HEK293T (cell line): Measurements from ENCODE around the gene RTRAF.

Experiments used
- ELF4 ChIP-seq: fragments of 450-650 bp; IDR thresholded peaks from 2 replicates; pipeline ENCODE4 v1.6.1; 2017; ENCODE audit warnings: antibody characterized with exemption
- FOXA1 ChIP-seq: fragments of 450-650 bp; IDR thresholded peaks from 2 replicates; pipeline ENCODE4 v1.6.1; 2016; ENCODE audit warnings: mild to moderate bottlenecking
- FOXM1 ChIP-seq: fragments of 450-650 bp; IDR thresholded peaks from 2 replicates; pipeline ENCODE4 v1.6.1; 2017; ENCODE audit warnings: mild to moderate bottlenecking, borderline replicate concordance
- HDGF ChIP-seq: fragments of 450-650 bp; IDR thresholded peaks from 2 replicates; pipeline ENCODE4 v1.6.1; 2017; ENCODE audit warnings: antibody characterized with exemption, borderline replicate concordance
- SP1 ChIP-seq: fragments of 450-650 bp; IDR thresholded peaks from 2 replicates; pipeline ENCODE4 v1.6.1; 2017
- ZNF384 ChIP-seq: fragments of 450-650 bp; IDR thresholded peaks from 2 replicates; pipeline ENCODE4 v1.6.1; 2016
- TF ChIP-seq, protein P1 (sequence below): fragments of 450-650 bp; IDR thresholded peaks from 2 replicates; pipeline ENCODE4 v1.6.1; 2016

DNA sequence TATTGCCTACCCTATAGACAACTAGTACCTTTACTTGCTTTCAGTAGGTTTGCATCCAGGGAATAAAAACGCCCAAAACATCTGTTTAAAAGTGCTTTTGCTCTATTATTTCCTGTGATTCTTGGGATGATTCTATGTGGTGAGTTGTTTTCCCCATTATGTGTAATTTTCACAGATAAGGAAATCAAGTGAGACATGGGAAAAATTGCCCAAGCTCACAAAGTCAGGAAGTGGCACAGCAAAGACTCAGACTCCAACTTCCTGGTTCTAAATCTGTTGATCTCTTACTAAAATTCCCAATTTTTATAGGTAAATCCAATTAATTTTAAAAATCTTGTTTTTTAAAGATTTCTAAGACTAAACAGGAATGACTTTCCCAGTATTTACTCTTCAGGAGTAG, 40.5 kb downstream of the RTRAF start:
- TF ChIP-seq, protein P1, sequence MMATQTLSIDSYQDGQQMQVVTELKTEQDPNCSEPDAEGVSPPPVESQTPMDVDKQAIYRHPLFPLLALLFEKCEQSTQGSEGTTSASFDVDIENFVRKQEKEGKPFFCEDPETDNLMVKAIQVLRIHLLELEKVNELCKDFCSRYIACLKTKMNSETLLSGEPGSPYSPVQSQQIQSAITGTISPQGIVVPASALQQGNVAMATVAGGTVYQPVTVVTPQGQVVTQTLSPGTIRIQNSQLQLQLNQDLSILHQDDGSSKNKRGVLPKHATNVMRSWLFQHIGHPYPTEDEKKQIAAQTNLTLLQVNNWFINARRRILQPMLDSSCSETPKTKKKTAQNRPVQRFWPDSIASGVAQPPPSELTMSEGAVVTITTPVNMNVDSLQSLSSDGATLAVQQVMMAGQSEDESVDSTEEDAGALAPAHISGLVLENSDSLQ = no peak
- no peak for TF ChIP-seq FOXM1
- no peak for TF ChIP-seq SP1
- no peak for TF ChIP-seq ZNF384
- TF ChIP-seq FOXA1 = no peak
- no peak for TF ChIP-seq HDGF
- no peak for TF ChIP-seq ELF4
